Renal cortex interstitium (tissue), 11 donors: ENCODE results near the gene MAK. TPM values are rescaled to one million over a fixed set of nuclear protein-coding genes. Genes with fewer than 3 reads are reported as not detected.
"Not testable (repeated sequence)": the region's sequence is repeated elsewhere in the genome, so short reads cannot be mapped to it uniquely, and the experiment has no call there.

Experiments used
- DNase-seq, 11 donors: peaks; one replicate each; pipeline ENCODE4 v3.0.0-alpha.2; 2013; ENCODE audit warnings: low read depth in 9 of 11, low spot score in 4 of 11; ENCODE audit errors: extremely low read depth in 1 of 11
- polyA plus RNA-seq, 3 donors: library from polyadenylated mRNA; unstranded; fragments of 120-200 nt; gene quantifications; one replicate each; pipeline ENCODE4 v1.2.1, GENCODE V29; 2013; ENCODE audit not compliant: insufficient read length in 3 of 3

The MAK gene
- polyA plus RNA-seq, 3 donors: 1.4 to 2.7 (median 1.9) TPM

DNA sequence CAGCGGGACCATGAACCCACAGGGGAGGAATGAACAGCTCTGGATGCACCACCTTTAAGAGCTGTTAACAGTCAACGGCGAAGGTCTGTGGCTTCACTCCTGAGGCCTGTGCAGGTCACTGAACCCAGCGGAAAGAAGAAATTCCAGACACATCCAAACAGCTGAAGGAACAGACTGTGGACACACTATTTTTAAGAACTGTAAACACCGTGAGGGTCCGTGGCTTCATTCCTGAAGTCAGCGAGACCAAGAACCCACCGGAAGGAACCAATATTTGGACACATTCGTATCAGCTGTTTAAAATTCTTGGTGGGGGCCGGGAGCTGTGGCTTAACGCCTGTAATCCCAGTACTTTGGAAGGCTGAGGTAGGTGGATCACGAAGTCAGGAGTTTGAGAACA, 96.1 kb downstream of the MAK start:
- no peak for DNase-seq

DNA sequence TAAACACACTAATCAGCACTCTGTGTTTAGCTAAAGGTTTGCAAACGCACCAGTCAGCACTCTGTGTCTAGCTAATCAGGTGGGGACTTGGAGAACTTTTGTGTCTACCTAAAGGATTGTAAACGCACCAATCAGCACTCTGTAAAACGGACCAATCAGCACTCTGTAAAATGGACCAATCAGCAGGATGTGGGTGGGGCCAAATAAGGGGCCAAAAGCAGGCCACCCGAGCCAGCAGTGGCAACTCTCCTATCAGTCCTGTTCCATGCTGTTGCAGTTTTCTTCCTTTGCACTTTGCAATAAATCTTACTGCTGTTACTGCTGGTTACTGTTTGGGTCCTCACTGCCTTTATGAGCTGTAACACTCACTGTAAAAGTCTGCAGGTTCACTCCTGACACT, 96.7 kb downstream of the MAK start:
- DNase-seq: not testable (repeated sequence)

DNA sequence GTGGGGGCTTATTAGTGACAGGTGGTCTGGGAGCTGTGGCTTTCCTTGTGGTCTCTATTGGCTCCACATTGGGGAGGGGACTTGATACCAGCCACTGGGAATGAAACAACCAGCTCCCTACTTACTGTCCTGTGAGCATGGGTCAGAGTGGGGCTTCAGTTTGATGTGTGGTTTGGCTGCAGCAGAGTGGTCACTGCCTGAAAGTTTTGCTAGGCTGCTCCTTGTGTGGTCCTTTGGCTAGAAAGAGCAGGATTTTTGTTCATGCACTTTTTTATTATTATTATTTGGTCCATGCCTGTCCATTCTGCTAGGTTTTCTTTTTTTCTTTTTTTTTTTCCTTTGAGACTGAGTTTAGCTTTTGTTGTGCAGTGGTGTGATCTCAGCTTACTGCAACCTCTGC, 98.3 kb downstream of the MAK start:
- DNase-seq: no peak

DNA sequence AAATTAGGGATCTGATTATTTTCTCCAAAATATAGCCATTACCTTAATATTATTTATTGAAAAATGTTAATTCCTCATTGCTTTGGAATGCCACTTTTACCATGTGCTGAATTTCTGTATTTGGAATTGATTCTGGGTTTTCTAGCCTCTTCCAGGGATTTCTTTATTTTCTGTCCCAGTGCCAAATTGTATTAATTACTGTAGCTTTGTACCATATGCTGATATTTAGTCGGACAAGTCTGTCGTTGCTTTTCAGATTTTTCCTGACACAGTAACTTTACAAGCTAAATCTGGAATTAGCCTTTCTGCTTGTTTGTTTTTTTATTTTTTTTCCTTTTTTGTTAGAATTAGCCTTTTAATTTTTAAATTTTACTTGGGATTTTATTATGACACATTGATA, 101.6 kb downstream of the MAK start:
- no peak for DNase-seq

DNA sequence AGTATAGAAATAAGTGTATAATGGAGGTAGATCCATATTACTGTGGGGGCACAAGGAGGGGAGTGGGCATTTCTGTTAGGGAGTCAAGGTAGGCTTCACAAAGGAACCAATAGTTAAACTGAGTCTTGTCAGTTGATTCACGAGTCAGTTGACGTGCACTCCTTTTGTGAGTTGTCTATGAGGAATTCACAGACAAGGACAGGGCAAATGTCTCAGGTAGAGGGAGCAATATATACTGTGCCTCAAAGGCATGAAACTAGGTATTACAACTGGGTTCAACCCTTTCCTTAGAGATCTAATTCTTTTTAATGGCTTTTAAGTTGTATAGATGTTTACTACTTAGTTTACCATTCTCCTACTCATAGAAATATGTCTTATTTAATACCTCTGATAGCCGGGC, 104.5 kb downstream of the MAK start:
- no peak for DNase-seq

DNA sequence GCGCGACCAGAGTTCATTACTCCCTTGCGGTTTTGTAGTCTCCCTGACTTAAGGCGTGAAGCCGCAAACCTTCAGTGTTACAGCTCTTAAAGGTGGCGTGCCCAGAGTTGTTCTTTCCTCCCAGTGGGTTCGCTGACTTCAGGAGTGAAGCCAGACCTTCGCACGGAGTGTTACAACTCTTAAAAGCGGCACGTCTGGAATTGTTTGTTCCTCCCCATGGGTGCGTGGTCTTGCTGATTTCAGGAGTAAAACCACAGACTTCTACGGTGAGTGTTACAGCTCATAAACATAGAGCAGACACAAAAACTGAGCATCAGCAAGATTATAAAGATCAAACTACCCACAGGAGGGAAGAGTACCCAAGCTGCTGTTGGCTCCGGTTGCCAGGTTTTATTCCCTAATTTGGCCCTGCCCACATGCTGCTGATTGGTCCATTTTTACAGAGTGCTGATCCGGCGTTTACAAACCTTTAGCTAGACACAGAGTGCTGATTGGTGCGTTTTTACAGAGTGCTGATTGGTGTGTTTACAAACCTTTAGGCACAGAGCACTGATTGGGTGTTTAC, 105.1 kb downstream of the MAK start:
- DNase-seq: no peak

DNA sequence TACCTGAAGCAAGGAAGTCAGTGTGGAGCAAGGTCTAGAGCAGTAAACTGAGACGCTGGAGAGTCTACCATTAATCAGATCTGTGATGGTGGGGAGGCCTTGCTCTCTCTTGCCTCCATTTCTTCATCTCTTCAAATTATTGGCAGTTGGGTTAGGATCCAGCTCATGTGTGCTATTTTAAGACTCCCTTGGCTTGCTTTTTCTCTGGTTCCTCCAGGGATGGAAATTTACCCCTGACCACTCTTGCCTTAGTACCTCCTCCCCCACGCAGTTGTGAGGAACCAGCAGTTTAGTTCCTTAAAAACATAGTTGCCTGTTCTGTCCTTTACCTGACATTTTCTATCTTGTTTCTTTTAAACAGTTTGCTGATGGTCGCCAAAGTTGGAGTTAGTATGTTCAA, 108.1 kb downstream of the MAK start:
- no peak for DNase-seq

DNA sequence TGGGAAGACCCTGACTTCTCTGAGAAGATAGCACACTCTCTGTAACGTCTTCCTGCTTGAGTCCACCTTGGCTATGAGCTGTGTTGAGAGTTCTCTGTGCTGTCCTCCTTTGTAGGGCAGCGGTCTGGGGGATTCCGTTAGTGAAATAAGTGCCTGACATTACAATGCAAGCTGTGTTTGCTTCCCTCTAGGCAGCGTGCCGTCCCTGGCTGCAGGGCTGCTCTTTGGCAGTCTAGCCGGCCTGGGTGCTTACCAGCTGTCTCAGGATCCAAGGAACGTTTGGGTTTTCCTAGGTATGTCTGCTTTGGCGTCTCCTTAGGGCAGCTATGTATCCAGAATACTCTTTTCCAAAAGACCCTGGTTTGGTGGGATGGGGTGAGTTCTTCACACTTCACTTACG, 112.6 kb downstream of the MAK start:
- no peak for DNase-seq

DNA sequence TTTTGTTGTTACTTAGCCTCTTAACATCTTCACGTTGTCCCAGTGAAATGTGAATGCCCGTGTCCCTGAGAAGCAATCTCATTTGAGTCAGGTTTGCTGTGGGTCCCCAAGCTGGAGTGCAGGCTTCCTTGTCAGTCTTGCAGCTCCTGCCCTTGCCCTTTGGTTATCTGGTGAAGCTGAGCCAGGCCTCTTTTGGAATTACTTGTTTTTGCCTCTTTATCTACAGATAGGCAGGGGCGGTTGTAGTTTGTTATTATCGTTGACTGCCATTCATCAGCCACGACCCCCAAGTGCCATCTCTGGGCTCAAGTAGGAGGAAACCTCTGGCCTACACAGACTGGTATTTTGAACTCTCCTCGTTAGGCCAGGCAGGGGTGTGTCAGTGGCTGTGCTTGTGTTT, 113.3 kb downstream of the MAK start:
- no peak for DNase-seq

DNA sequence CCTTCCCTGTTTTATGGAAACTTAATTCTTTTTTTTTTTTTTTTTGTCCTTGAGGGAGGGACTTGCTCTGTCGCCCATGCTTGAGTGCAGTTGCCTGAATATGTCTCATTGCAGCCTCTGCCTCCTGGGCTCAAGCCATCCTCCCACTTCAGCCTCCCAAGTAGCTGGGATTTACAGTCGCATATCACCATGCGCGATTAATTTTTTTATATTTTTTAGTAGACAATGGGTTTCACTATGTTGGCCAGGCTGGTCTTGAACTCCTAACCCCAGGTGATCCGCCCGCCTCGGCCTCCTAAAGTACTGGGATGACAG, 114.8 kb downstream of the MAK start:
- DNase-seq: no peak

DNA sequence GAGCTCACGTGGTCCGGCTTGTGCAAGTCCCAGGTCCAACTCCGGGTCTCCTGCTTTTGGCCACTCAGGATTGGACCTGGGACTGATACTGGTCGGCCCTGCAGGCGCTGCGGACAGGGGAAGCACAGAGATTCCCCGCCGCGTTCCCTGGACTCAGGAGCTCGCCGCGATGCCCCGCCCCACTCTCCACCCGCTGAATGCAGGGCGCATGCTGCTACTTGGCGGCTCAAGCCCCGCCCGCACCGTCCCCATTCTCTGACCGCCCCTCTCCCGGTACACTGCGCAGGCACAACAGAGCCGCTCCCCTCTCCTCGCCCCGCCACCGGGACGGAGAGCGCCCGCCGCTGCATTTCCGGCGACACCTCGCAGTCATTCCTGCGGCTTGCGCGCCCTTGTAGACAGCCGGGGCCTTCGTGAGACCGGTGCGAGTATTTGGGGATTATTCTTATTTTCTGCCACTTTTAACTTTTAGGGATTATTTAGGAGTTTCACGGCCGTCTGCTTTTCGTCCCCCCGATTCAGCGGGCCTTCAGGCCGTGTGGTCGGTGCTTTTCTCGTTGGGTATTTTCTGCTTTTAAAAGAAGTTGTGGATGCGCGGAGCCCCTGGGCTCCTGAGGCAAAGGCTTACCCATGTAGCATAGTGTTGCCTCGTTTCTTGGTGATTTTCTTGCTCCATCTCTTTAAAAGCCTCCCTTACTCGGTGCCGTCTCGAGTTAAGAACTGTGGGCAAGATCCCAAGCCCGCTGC, 115.3 kb downstream of the MAK start, which contains the start of gene TMEM14C:
TSS of gene TMEM14C (plus strand) at position 251 of the 747 bp plus-strand sequence. CDS start 1,544 bp downstream, outside the sequence.
- peak; percentile 89 to 99 (median 96) for DNase-seq

DNA sequence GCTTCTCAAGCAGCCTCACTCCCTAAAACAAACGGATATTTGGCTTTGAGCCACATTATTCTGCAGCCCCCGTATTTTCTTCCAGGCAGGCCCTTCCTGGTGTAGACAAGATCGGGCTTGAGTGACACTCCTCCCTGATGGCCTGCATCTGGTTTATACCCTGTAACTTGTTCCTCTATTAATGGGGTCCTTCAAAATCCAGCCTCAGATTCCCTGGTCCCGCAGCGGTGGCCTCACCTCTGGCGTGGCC, 115.8 kb downstream of the MAK start:
- no peak for DNase-seq

DNA sequence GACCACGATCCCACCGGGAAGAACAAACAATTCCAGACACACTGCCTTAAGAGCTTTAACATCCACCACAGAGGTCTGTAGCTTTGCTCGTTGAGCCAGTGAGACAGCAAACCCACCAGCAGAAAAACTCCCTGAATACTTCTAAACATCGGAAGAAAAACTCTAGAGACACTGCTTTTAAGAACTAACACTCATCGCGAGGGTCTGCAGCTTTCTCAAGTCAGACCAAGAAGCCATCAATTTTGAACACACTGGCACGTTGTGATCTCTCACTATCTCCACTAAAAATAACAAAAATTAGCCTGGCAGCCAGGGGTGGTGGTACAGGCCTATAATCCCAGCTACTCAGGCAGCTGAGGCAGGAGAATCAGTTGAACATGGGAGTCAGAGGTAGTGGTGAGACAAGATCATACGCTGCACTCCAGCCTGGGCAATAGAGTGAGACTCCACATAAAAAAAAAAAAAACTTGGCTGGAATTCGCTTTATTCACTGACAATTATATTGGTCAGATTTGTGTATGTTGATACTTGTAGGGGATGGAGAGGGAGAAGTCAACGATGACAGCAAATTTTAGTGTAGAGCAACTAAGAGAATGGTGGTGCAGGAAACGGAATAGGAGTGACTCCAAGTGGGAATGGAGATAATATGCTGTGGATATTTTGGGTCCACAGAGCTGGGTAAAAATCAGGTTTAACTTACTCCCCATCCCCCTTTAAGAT, 116.3 kb downstream of the MAK start:
- DNase-seq: no peak

DNA sequence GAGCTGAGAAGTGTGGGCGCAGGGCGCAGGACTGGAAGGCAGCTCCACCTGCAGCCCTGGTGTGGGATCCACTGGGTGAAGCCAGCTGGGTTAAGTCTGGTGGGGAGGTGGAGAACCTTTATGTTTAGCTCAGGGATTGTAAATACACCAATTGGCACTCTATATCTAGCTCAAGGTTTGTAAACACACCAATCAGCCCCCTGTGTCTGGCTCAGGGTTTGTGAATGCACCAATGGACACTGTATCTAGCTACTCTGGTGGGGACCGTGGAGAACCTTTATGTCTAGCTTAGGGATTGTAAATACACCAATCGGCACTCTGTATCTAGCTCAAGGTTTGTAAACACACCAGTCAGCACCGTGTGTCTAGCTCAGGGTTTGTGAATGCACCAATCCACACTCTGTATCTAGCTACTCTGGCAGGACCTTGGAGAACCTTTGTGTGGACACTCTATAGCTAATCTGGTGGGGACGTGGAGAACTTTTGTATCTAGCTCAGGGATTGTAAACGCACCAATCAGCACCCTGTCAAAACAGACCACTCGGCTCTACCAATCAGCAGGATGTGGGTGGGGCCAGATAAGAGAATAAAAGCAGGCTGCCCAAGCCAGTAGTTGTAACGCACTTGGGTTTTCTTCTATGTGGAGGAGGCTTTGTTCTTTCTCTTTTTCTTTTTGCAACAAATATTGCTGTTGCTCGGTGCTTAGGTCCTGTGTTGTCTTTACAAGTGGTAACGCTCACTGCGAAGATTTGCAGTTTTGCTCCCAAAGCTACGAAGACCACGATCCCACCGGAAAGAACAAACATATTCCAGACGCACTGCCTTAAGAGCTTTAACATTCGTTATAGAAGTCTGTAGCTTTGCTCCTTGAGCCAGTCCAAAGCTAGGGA, 117.1 kb downstream of the MAK start:
- not testable (repeated sequence) for DNase-seq

DNA sequence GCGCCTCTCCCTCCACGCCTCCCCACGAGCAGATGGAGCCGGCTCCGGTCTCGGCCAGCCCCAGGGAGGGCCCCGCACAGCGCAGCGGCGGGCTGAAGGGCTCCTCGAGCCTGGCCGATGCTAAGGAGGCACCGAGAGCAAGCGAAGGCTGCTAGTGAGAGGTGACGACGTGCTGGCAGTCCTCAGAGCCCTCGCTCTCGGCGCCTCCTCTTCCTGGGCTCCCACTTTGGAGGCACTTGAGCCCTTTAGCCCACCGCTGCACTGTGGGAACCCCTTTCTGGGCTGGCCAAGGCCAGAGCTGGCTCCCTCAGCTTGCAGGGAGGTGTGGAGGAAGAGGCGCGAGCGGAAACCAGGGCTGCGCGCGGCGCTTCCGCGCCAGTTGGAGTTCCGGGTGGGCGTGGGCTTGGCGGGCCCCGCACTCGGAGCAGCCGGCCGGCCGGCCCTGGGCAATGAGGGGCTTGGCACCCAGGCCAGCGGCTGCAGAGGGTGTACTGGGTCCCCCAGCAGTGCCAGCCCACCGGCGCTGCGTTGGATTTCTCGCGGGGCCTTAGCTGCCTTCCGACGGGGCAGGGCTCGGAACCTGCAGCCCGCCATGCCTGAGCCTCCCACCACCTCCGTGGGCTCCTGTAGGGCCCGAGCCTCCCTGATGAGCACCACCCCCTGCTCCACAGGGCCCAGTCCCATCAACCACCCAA, 117.9 kb downstream of the MAK start:
- DNase-seq: peak in 4 of 11 donors; percentile 15 to 34 (median 22)

DNA sequence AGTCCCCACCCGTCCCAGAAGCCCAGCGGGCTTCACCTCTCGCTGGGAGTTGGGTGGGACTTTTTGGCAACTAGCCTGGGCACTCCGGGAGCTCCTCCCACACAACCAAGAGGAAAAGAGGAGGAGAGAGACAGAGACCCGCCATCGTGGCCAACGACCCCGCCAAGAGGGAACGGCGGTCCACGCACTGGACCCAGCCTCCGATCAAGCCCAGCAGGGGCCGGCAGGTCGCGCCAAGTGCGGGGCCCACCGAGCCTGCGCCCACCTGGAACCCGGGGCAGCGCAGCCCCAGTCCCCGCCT, 118.4 kb downstream of the MAK start:
- no peak for DNase-seq

DNA sequence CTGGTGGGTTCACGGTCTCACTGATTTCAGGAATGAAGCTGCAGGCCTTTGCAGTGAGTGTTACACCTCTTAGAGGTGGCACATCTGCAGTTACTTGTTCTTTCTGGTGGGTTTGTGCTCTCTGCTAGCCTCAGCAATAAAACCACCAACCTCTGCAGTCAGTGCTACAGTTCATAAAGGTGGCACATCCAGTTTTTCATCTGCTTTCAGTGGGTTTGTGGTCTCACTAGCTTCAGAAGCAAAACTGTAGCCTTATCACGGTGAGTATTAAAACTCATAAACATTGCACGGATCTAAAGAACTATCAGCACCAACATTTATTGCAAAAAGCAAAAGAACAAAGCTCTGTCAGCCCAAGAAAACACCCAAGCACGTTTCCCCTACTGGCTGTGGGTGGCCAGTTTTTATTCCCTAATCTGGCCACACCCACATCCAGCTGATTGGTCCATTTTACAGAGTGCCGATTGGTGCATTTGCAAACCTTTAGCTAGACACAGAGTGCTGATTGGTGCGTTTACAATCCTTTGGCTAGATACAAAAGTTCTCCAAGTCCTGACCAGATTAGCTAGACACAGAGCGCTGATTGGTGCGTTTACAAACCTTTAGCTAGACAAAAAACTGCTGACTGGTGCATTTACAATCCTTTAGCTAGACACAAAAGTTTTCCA, 118.9 kb downstream of the MAK start:
- no peak for DNase-seq

DNA sequence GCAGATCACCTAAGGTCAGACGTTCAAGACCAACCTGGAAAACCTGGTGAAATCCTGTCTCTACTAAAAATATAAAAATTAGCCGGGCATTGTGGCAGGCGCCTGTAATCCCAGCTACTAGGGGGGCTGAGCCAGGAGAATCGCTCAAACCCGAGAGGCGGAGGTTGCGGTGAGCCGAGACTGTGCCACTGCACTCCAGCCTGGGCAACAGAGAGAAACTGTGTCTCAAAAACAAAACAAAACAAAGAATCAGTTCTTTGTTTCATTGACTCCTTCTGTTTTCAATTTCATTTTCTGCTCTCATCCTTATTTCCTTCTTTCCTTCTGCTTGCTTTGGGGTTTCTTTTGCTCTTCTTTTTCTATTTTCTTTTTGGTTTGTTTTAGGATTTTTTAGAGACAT, 124.4 kb downstream of the MAK start:
- no peak for DNase-seq
